ENCODE data around the gene TTC34.

- TF ChIP-seq, protein P1, sequence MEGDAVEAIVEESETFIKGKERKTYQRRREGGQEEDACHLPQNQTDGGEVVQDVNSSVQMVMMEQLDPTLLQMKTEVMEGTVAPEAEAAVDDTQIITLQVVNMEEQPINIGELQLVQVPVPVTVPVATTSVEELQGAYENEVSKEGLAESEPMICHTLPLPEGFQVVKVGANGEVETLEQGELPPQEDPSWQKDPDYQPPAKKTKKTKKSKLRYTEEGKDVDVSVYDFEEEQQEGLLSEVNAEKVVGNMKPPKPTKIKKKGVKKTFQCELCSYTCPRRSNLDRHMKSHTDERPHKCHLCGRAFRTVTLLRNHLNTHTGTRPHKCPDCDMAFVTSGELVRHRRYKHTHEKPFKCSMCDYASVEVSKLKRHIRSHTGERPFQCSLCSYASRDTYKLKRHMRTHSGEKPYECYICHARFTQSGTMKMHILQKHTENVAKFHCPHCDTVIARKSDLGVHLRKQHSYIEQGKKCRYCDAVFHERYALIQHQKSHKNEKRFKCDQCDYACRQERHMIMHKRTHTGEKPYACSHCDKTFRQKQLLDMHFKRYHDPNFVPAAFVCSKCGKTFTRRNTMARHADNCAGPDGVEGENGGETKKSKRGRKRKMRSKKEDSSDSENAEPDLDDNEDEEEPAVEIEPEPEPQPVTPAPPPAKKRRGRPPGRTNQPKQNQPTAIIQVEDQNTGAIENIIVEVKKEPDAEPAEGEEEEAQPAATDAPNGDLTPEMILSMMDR (IDR thresholded peaks at IDR 0.05 in 2 of 3, conservative IDR thresholded peaks at IDR 0.05 in 1 of 3; ENCODE audit: borderline replicate concordance in 1 of 3, insufficient read depth in 1 of 3, low read depth in 2 of 3, low read length in 2 of 3): no peak
- TF ChIP-seq POLR2A (IDR thresholded peaks at IDR 0.05; ENCODE audit: borderline replicate concordance, extremely low read depth, insufficient read depth, insufficient read length) (no peak), POLR2AphosphoS5 (IDR thresholded peaks at IDR 0.05; ENCODE audit: low read depth, low read length) (no peak)
Measured at GRCh38 chr1:2833454-2834145, 32.1 kb upstream of the TTC34 start.
